ENCODE data around the gene RFX2. TPM values are rescaled to one million over a fixed set of nuclear protein-coding genes. Genes with fewer than 3 reads are reported as not detected.

Gene RFX2
- total RNA-seq, 1 experiment from 2014 or later = 3.7 TPM

DNA sequence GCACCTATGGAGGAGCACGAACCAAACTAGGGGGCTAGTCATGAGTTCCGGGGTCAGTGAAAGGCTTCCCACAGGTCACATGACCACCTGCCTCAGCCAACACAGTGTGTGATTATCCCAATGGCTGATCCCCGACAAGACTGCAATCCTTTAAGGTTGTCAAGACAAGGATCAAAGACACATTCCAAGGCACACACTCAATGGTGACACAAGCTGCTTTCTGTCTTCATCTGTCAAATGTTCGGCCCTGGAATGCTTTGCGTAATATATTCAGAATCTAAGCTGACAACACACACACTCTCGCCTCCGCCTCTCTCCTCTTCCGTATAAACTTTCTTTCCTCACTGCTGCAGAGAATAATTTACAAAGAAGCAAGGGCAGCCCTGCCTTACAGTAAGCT is 144.1 kb downstream of the RFX2 start:
- H2BK5ac ChIP-seq (ENCODE audit: insufficient read length, low read length) = no peak overlapping the region
- H3K79me2 ChIP-seq (ENCODE audit: insufficient read depth, low read length) = peaks cover 46% of the 10 kb centered on the region; the same call in 1 of the 2 replicates
- no peak overlapping the region for H4K8ac ChIP-seq (replicated peaks; ENCODE audit: insufficient read length, low read depth, low read length)
- no peaks in the 10 kb centered on the region for H3K9me3 Mint-ChIP-seq
- no CpG with 5 or more reads among the region's 8 CpGs for WGBS (ENCODE audit: extremely low coverage, insufficient read length, low lambda C conversion rate)
- H4K91ac ChIP-seq (ENCODE audit: insufficient read length, low read depth, low read length) = no peak overlapping the region
- H2BK12ac ChIP-seq (ENCODE audit: insufficient read length, low read depth, low read length) = no peak overlapping the region
- no peak overlapping the region for H3K9ac ChIP-seq (ENCODE audit: extremely low read depth, insufficient read length, low read length)
- no peak overlapping the region for H3K4me3 Mint-ChIP-seq
- H3T11ph ChIP-seq (ENCODE audit: low read length) = no peak overlapping the region
- H2BK20ac ChIP-seq (ENCODE audit: low read depth, low read length, poor library complexity, severe bottlenecking) = no peak overlapping the region
- H3K23me2 ChIP-seq (ENCODE audit: insufficient read length, low read depth, low read length, poor library complexity, severe bottlenecking) = no peaks in the 10 kb centered on the region
- TF ChIP-seq, protein P1, sequence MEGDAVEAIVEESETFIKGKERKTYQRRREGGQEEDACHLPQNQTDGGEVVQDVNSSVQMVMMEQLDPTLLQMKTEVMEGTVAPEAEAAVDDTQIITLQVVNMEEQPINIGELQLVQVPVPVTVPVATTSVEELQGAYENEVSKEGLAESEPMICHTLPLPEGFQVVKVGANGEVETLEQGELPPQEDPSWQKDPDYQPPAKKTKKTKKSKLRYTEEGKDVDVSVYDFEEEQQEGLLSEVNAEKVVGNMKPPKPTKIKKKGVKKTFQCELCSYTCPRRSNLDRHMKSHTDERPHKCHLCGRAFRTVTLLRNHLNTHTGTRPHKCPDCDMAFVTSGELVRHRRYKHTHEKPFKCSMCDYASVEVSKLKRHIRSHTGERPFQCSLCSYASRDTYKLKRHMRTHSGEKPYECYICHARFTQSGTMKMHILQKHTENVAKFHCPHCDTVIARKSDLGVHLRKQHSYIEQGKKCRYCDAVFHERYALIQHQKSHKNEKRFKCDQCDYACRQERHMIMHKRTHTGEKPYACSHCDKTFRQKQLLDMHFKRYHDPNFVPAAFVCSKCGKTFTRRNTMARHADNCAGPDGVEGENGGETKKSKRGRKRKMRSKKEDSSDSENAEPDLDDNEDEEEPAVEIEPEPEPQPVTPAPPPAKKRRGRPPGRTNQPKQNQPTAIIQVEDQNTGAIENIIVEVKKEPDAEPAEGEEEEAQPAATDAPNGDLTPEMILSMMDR (conservative IDR thresholded peaks at IDR 0.05) = no peak
- no peaks in the 10 kb centered on the region for H3K9me3 ChIP-seq (ENCODE audit: control insufficient read depth, low read depth, low read length)
- H2AFZ ChIP-seq (ENCODE audit: low read length) = no peak overlapping the region
- H2BK120ac ChIP-seq (ENCODE audit: low read depth, low read length, poor library complexity, severe bottlenecking) = no peak overlapping the region
- peaks cover 10% of the 10 kb centered on the region for H3K79me1 ChIP-seq (ENCODE audit: insufficient read depth, low read depth, low read length, poor library complexity, severe bottlenecking)
- no peak overlapping the region for H3K23ac ChIP-seq (ENCODE audit: insufficient read length, low read depth, low read length)
- H3K27me3 Mint-ChIP-seq (ENCODE audit: low read depth) = no peaks in the 10 kb centered on the region
- H4K20me1 ChIP-seq (ENCODE audit: control insufficient read depth, insufficient read depth, insufficient read length) = peaks cover 5% of the 10 kb centered on the region
- no peak overlapping the region for H2AK5ac ChIP-seq (ENCODE audit: insufficient read length, low read length)
- H3K4me1 ChIP-seq (ENCODE audit: insufficient read depth, low read length) = peaks cover 4% of the 10 kb centered on the region; the same call in 1 of the 2 replicates
- no peak overlapping the region for H3K27ac ChIP-seq (ENCODE audit: insufficient read length, low read depth, low read length)
- H3K27ac Mint-ChIP-seq = peak overlapping the region in 1 of 3 experiments; percentile 64; a peak in 2 of 7 replicates
- no peak overlapping the region for H3K4ac ChIP-seq (ENCODE audit: low read depth, low read length)
- H3K18ac ChIP-seq (ENCODE audit: insufficient read length, low read depth, low read length) = no peak overlapping the region
- no peak overlapping the region for H4K5ac ChIP-seq (ENCODE audit: insufficient read length, low read depth, low read length)
- no peaks in the 10 kb centered on the region for H3K27me3 ChIP-seq (ENCODE audit: insufficient read depth, low read length)
- H3K14ac ChIP-seq (ENCODE audit: insufficient read depth, low read length) = no peak overlapping the region
- H3K36me3 Mint-ChIP-seq (ENCODE audit: insufficient read depth in 1 of 3, low read depth in 3 of 3) = peaks cover 0 to 4% (median 0%) of the 10 kb centered on the region in 3 experiments; a peak in 2 of 7 replicates
- H2BK15ac ChIP-seq (ENCODE audit: low read depth, low read length) = no peak overlapping the region
- peaks cover 41 to 47% of the 10 kb centered on the region in 2 experiments for H3K4me1 Mint-ChIP-seq
- H3K4me2 ChIP-seq (ENCODE audit: insufficient read depth, insufficient read length, low read length) = no peak overlapping the region
- no peak for DNase-seq
- no peak overlapping the region for H3K56ac ChIP-seq (ENCODE audit: insufficient read length, low read depth, low read length)
